ENCODE measurements around the gene CCDC32. TPM values are rescaled to one million over a fixed set of nuclear protein-coding genes. Genes with fewer than 3 reads are reported as not detected.

CCDC32 gene
- polyA plus RNA-seq, 1 donor, result 31.8 TPM

GRCh38 chr15:40516322-40516721 lies 48.5 kb downstream of the CCDC32 start:
- no peak for DNase-seq

GRCh38 chr15:40513609-40514008 lies 51.2 kb downstream of the CCDC32 start:
- no peak for DNase-seq

DNA sequence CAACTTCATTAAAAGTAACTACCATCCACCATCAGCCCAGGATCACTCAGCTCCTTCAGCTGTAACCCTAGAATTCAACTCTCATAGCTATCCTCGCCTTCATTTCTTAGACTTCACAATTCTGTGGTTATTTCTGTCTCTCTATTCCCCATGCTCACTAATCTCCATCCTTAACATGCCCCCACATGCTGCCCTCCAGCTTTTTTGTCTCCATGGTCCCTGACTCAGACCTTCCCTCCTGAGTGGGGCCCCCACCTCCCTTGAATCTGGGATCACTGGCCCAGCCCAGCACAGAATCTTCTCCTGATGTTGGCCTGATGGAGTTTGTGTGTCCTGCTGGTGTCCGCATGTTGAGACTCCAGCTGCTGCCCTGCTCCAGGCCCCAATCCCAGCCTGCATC lies 52.4 kb downstream of the CCDC32 start:
- DNase-seq, result no peak

GRCh38 chr15:40511472-40512133 lies 53.2 kb downstream of the CCDC32 start:
- DNase-seq, result peak; percentile 50

DNA sequence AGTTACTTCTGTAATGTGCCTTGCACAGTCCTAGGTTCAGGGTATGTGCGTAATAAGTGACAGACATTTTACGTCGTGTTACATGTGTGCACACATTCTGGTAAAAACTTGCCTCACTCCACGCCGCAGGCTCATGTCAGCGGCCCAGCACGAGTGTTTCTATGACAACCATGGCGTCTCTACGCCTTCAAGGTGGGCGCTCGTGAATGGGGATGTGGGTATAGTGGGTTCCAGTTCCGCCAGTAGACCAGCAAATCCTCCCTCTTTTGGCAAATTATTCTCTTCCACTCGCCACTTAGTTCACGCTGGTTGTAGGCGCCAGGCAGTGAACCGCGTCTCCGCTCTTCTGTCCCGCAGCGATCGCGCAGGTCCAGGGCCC lies 53.8 kb downstream of the CCDC32 start:
- peak; percentile 11 for DNase-seq

GRCh38 chr15:40510201-40510600 lies 54.6 kb downstream of the CCDC32 start:
- no peak for DNase-seq

DNA sequence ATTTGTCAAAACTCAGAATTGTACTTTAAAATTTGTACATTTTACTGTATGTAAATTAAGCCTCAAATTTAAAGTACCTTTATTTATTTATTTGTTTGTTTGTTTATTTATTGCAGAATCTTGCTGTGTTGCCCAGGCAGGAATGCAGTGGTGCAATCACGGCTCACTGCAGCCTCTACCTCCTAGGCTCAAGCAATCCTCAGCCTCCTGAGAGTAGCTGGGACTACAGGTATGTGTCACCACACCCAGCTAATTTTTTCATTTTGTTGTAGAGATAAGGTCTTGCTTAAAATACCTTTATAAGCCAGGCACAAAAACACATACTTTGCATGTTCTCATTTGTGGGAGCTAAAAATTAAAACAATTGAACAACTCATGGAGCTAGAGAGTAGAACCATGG lies 56.6 kb downstream of the CCDC32 start:
- no peak for DNase-seq

DNA sequence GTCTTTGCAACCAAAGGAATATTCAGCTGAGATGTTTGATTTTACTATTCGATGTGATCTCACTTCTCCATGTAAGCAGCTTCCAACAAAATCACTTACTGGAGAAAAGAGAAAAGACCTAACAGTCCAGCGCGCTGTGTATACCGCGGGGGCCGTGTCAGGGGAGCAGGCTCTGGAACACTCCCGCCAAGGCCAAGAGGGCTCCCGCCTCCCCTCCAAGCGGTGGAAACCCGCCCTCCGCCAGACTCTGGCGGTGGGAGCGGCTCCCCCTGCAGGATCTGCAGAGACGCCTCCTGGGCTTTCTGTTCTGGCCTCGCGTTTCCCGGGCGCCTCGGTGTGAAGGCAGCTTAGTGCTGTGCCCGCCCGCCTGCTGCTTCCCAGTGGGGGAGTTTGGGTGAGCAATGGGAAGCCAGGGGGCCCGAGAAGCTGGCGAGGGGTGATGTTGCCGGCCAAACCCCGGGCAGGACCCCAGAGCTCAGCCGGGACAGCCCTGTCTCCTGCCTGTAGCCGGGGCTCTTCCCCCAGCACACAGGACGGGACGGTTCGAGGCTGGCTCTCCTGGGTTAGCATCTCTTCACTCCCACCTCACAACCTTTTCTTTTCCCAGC lies 57.8 kb downstream of the CCDC32 start:
- DNase-seq, result peak; percentile 83

Other genes starting within 250 kb of the CCDC32 start
- gene INAFM2, start 241.3 kb downstream of the CCDC32 start, polyA plus RNA-seq (ENCODE audit: insufficient read length), result 15.6 TPM
- gene CCDC9B, start 224.1 kb downstream of the CCDC32 start, polyA plus RNA-seq (ENCODE audit: insufficient read length), result 6.3 TPM
- not detected for gene PHGR1, start 214.0 kb downstream of the CCDC32 start, polyA plus RNA-seq (ENCODE audit: insufficient read length)
- gene DISP2, start 206.8 kb downstream of the CCDC32 start, polyA plus RNA-seq (ENCODE audit: insufficient read length), result 0.35 TPM
- 46.4 TPM for gene KNSTRN, start 182.3 kb downstream of the CCDC32 start, polyA plus RNA-seq (ENCODE audit: insufficient read length)
- 103 TPM for gene IVD, start 159.2 kb downstream of the CCDC32 start, polyA plus RNA-seq (ENCODE audit: insufficient read length)
- gene BAHD1, start 124.1 kb downstream of the CCDC32 start, polyA plus RNA-seq (ENCODE audit: insufficient read length), result 22.8 TPM
- 31.3 TPM for gene CHST14, start 94.1 kb downstream of the CCDC32 start, polyA plus RNA-seq (ENCODE audit: insufficient read length)
- gene RPUSD2, start 4.3 kb upstream of the CCDC32 start, polyA plus RNA-seq (ENCODE audit: insufficient read length), result 9.2 TPM
- 32.4 TPM for gene KNL1, start 29.2 kb upstream of the CCDC32 start, polyA plus RNA-seq (ENCODE audit: insufficient read length)
- 16.9 TPM for gene RAD51, start 130.1 kb upstream of the CCDC32 start, polyA plus RNA-seq (ENCODE audit: insufficient read length)
- gene RMDN3, start 190.2 kb upstream of the CCDC32 start, polyA plus RNA-seq (ENCODE audit: insufficient read length), result 43.1 TPM
- gene GCHFR, start 199.0 kb upstream of the CCDC32 start, polyA plus RNA-seq (ENCODE audit: insufficient read length), result 33.2 TPM
- 3.3 TPM for gene C15orf62, start 204.9 kb upstream of the CCDC32 start, polyA plus RNA-seq (ENCODE audit: insufficient read length)
- 25.5 TPM for gene ZFYVE19, start 242.0 kb upstream of the CCDC32 start, polyA plus RNA-seq (ENCODE audit: insufficient read length)
- 41.1 TPM for gene DNAJC17, start 242.4 kb upstream of the CCDC32 start, polyA plus RNA-seq (ENCODE audit: insufficient read length)

Measured in left kidney (tissue), 2 donors.